Stimulated activated CD8-positive, alpha-beta memory T cell treated with anti-CD3 and anti-CD28 coated beads, Interleukin-7, amount 100 ng/mL, for 4 hours (primary cell): ENCODE measurements around the gene NALCN.

Experiments used
- DNase-seq, 2 donors: peaks; one replicate each; pipeline ENCODE4 v3.0.0-alpha.2; 2020; ENCODE audit warnings: low read depth in 2 of 2

The NALCN gene

DNA sequence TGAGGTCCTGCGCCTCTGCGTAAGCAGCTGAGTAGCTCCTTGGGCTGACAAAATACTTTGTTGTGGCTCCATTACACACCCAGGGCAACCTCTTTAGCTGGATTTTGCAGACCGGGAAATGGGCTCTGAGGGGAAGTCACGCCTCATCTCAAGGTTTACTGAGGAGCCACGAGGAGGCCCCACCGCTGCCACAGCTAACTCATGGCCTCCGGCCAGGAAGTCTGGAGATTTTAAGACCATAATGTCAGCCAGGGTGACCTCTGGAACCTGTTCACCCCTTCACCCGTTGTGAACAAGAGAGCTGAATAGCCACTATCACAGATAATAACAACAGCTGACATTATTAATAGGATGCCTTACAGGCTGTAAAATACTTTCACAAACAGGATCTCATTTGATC, 390.4 kb downstream of the NALCN start:
- no peak for DNase-seq

DNA sequence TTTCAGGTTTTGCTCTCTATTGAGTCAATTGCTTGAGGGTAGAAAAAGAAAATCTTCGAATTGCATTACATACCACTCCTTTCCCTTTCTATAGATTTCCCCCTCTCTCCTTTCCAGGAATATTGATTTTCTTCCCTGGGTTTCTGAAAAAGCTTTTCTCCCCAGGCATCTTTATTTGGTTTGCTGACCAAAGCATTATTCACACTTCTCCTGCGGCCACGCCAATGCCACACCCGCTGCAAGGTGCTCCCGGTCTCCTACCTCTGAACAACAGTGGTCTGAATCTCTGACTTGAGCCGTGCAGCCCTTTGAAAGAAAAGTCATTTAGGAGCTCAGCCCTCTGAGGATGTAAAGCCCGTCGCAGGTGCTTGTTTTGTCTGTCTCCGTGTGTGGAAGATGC, 390.8 kb downstream of the NALCN start:
- no peak for DNase-seq

GRCh38 chr13:101019126-101019525, 397.2 kb downstream of the NALCN start:
- no peak for DNase-seq

DNA sequence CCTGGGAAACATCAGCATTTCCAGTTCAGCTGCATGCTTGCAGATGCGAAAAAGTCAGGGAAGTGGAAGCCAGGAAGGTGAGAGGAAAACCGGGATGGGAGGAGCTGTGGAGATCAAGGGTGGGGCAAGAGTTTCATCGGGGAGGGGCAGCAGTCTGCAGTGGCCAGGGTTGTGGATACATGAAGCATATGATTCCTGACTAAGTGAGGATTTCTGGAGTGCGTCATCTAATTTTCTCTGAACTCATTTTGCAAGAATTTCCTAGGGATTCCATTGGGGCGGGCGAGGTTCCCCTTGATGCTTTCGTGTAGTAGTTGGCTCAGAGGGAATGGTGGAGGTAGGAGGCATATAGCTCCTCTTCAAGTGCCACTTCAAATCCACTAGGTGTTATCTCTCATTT, 397.6 kb downstream of the NALCN start:
- DNase-seq = no peak

DNA sequence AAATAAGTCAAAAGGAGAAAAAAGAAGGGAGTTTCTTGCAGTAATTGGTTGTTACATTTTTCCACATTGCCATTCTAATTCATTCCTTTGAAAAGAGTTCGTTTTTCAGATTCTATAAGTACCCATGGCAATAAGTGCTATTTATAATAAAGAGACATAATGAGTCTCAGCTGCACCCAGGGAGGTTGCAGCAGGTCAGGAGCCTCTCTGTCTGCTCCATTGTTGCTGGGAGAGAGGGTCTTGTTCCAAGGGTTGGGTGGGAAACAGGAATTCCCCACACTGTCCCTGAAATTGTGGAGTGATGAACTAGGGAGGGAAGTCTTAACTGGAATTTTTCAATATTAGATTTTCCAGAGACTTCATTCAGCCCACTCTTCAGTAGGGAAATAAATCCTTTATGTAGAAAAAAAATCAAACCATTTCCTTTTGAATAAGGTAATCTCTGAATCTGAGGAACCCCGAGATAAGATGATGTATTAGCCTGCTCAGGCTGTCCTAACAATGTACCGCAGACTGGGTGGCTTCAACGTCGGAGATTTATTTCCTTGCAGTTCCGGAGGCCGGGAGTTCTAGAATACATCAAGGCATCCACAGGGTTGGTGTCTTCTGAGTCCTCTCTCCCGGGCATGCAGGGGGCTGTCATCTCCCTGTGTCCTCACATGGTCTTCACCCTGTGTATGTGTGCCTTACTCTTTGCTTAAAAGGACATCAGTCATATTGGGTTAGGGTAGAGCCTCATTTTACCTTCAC, 399.0 kb downstream of the NALCN start:
- DNase-seq = no peak

GRCh38 chr13:101016475-101016874, 399.8 kb downstream of the NALCN start:
- no peak for DNase-seq

- no peak for DNase-seq
These were observed 403.1 kb downstream of the NALCN start for GRCh38 chr13:101013245-101013644.

GRCh38 chr13:101010100-101010499, 406.2 kb downstream of the NALCN start:
- no peak for DNase-seq

DNA sequence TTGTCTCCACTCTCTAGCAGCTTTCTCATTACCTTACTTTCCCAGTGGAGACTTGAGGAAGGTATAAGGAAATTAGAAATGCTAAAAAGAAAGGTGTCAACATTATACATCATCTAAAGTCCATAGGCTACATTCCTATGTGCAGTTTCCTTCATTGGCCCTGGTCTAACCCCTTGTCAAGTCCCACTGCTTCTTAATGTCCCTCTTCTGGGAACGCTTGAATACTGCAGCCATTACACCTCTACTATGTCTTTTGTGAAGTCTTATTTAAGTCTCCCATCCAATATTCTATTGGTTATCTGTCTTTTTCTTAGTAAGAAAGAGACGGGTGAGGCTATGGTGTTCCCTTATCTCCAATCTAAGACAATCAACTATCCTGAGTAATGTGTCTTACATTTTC, 409.1 kb downstream of the NALCN start:
- no peak for DNase-seq
